Dermis microvascular lymphatic vessel endothelial cell (primary cell): ENCODE data around the gene RASAL2. TPM values are rescaled to one million over a fixed set of nuclear protein-coding genes. Genes with fewer than 3 reads are reported as not detected.
"Not testable (repeated sequence)": the region's sequence is repeated elsewhere in the genome, so short reads cannot be mapped to it uniquely, and the experiment has no call there.

Experiments
- DNase-seq, 2 donors: peaks; one replicate each; pipeline versions ENCODE4 v3.0.0 to v3.0.0-alpha.2; 2010; ENCODE audit warnings: low read depth in 2 of 2
- total RNA-seq: library from RNA; depleted of rRNA; stranded (reverse); fragments of >200 nt; gene quantifications from 2 replicates; pipeline ENCODE4 v1.2.1, GENCODE V29; 2014

The RASAL2 gene
- total RNA-seq, 1 donor from 2014 or later = 12.6 TPM

GRCh38 chr1:178379807-178380206 lies 285.9 kb downstream of the RASAL2 start:
- no peak for DNase-seq

- DNase-seq = no peak
Observed at GRCh38 chr1:178382372-178382771, 288.5 kb downstream of the RASAL2 start.

GRCh38 chr1:178385662-178386061 lies 291.8 kb downstream of the RASAL2 start:
- DNase-seq = no peak

- DNase-seq = no peak
Observed at GRCh38 chr1:178388418-178389145, 294.7 kb downstream of the RASAL2 start.

- peak in 1 of 2 donors; percentile 54 for DNase-seq
Observed at GRCh38 chr1:178389441-178389840, 295.5 kb downstream of the RASAL2 start.

GRCh38 chr1:178390280-178390679 lies 296.4 kb downstream of the RASAL2 start:
- DNase-seq = not testable (repeated sequence)

GRCh38 chr1:178393370-178393769 lies 299.5 kb downstream of the RASAL2 start:
- no peak for DNase-seq

- no peak for DNase-seq
Observed at GRCh38 chr1:178396789-178397188, 302.9 kb downstream of the RASAL2 start.

- no peak for DNase-seq
Observed at GRCh38 chr1:178397678-178398077, 303.8 kb downstream of the RASAL2 start.

- no peak for DNase-seq
Observed at GRCh38 chr1:178399177-178399728, 305.3 kb downstream of the RASAL2 start.

GRCh38 chr1:178405137-178405536 lies 311.2 kb downstream of the RASAL2 start:
- DNase-seq = no peak

GRCh38 chr1:178407215-178407614 lies 313.3 kb downstream of the RASAL2 start:
- DNase-seq = no peak

GRCh38 chr1:178407655-178408054 lies 313.8 kb downstream of the RASAL2 start:
- no peak for DNase-seq

GRCh38 chr1:178408871-178409270 lies 315.0 kb downstream of the RASAL2 start:
- DNase-seq = peak in 1 of 2 donors; percentile 86

- no peak for DNase-seq
Observed at GRCh38 chr1:178409541-178409940, 315.6 kb downstream of the RASAL2 start.

GRCh38 chr1:178411756-178412399 lies 318.0 kb downstream of the RASAL2 start:
- DNase-seq = no peak

GRCh38 chr1:178412400-178412770 lies 318.5 kb downstream of the RASAL2 start:
- no peak for DNase-seq

GRCh38 chr1:178417858-178418257 lies 324.0 kb downstream of the RASAL2 start:
- DNase-seq = peak in 1 of 2 donors; percentile 52

GRCh38 chr1:178418284-178418955 lies 324.5 kb downstream of the RASAL2 start:
- DNase-seq = no peak

- DNase-seq = no peak
Observed at GRCh38 chr1:178434360-178434759, 340.5 kb downstream of the RASAL2 start.

GRCh38 chr1:178434899-178435435 lies 341.1 kb downstream of the RASAL2 start:
- no peak for DNase-seq

- no peak for DNase-seq
Observed at GRCh38 chr1:178436899-178437298, 343.0 kb downstream of the RASAL2 start.
